ENCODE results near the gene IL19. TPM values are rescaled to one million over a fixed set of nuclear protein-coding genes. Genes with fewer than 3 reads are reported as not detected.

Gene IL19
- total and polyA plus RNA-seq, 2 donors: 0.28 to 1.0 TPM

- no peak overlapping the region for H3K27ac ChIP-seq (ENCODE audit: low read depth in 1 of 2, low read length in 1 of 2)
- H3K27me3 ChIP-seq (ENCODE audit: control insufficient read depth in 2 of 2, insufficient read depth in 1 of 2, low read length in 1 of 2): no peaks in the 10 kb centered on the region
- H3K9me3 ChIP-seq (ENCODE audit: control insufficient read depth in 2 of 2, insufficient read depth in 1 of 2, low read length in 1 of 2): peaks cover 0 to 2% of the 10 kb centered on the region in 2 donors
- H3K4me3 ChIP-seq (ENCODE audit: low read length in 2 of 2): no peak overlapping the region
- H3K36me3 ChIP-seq (ENCODE audit: control insufficient read depth in 2 of 2, insufficient read depth in 2 of 2, low read length in 1 of 2): no peaks in the 10 kb centered on the region
- DNase-seq (ENCODE audit: low read depth in 6 of 9, low spot score in 9 of 9): no peak
- WGBS: 93% methylated on average over 16 of the region's 16 CpGs
- peaks cover 8 to 20% of the 10 kb centered on the region in 2 donors for H3K4me1 ChIP-seq (ENCODE audit: control insufficient read depth in 2 of 2, insufficient read depth in 2 of 2, low read length in 2 of 2)
Measured at GRCh38 chr1:206792939-206793607, 22.5 kb downstream of the IL19 start.

GRCh38 chr1:206793620-206794019 is 23.0 kb downstream of the IL19 start:
- H3K27ac ChIP-seq (ENCODE audit: low read depth in 1 of 2, low read length in 1 of 2): no peak overlapping the region
- H3K4me1 ChIP-seq (ENCODE audit: control insufficient read depth in 2 of 2, insufficient read depth in 2 of 2, low read length in 2 of 2): peaks cover 8 to 20% of the 10 kb centered on the region in 2 donors
- 89% methylated on average over 7 of the region's 7 CpGs for WGBS
- H3K4me3 ChIP-seq (ENCODE audit: low read length in 2 of 2): no peak overlapping the region
- H3K27me3 ChIP-seq (ENCODE audit: control insufficient read depth in 2 of 2, insufficient read depth in 1 of 2, low read length in 1 of 2): no peaks in the 10 kb centered on the region
- no peak for DNase-seq (ENCODE audit: low read depth in 6 of 9, low spot score in 9 of 9)
- H3K9me3 ChIP-seq (ENCODE audit: control insufficient read depth in 2 of 2, insufficient read depth in 1 of 2, low read length in 1 of 2): peaks cover 0 to 2% of the 10 kb centered on the region in 2 donors
- no peaks in the 10 kb centered on the region for H3K36me3 ChIP-seq (ENCODE audit: control insufficient read depth in 2 of 2, insufficient read depth in 2 of 2, low read length in 1 of 2)

GRCh38 chr1:206794294-206794908 is 23.8 kb downstream of the IL19 start:
- no peak for DNase-seq (ENCODE audit: low read depth in 6 of 9, low spot score in 9 of 9)
- H3K4me3 ChIP-seq (ENCODE audit: low read length in 2 of 2): no peak overlapping the region
- WGBS: 91% methylated on average over 11 of the region's 11 CpGs

GRCh38 chr1:206796116-206796515 is 25.5 kb downstream of the IL19 start:
- DNase-seq (ENCODE audit: low read depth in 6 of 9, low spot score in 9 of 9): no peak
- Histone ChIP-seq H3K9me3 (ENCODE audit: control insufficient read depth in 2 of 2, insufficient read depth in 1 of 2, low read length in 1 of 2) (peaks cover 0 to 2% of the 10 kb centered on the region in 2 donors), H3K4me3 (ENCODE audit: low read length in 2 of 2) (no peak overlapping the region), H3K27ac (ENCODE audit: low read depth in 1 of 2, low read length in 1 of 2) (no peak overlapping the region), H3K36me3 (ENCODE audit: control insufficient read depth in 2 of 2, insufficient read depth in 2 of 2, low read length in 1 of 2) (no peaks in the 10 kb centered on the region), H3K4me1 (ENCODE audit: control insufficient read depth in 2 of 2, insufficient read depth in 2 of 2, low read length in 2 of 2) (peaks cover 5 to 25% of the 10 kb centered on the region in 2 donors), H3K27me3 (ENCODE audit: control insufficient read depth in 2 of 2, insufficient read depth in 1 of 2, low read length in 1 of 2) (no peaks in the 10 kb centered on the region)
- WGBS: 97% methylated on average over 3 of the region's 3 CpGs

More at GRCh38 chr1:206794294-206794908, 23.8 kb downstream of the IL19 start:
- H3K4me1 ChIP-seq (ENCODE audit: control insufficient read depth in 2 of 2, insufficient read depth in 2 of 2, low read length in 2 of 2): peaks cover 8 to 20% of the 10 kb centered on the region in 2 donors
- H3K27me3 ChIP-seq (ENCODE audit: control insufficient read depth in 2 of 2, insufficient read depth in 1 of 2, low read length in 1 of 2): no peaks in the 10 kb centered on the region
- H3K36me3 ChIP-seq (ENCODE audit: control insufficient read depth in 2 of 2, insufficient read depth in 2 of 2, low read length in 1 of 2): no peaks in the 10 kb centered on the region
- H3K27ac ChIP-seq (ENCODE audit: low read depth in 1 of 2, low read length in 1 of 2): no peak overlapping the region
- H3K9me3 ChIP-seq (ENCODE audit: control insufficient read depth in 2 of 2, insufficient read depth in 1 of 2, low read length in 1 of 2): peaks cover 0 to 2% of the 10 kb centered on the region in 2 donors

- DNase-seq (ENCODE audit: low read depth in 6 of 9, low spot score in 9 of 9): no peak
- 97% methylated on average over 8 of the region's 8 CpGs for WGBS
- H3K4me1 ChIP-seq (ENCODE audit: control insufficient read depth in 2 of 2, insufficient read depth in 2 of 2, low read length in 2 of 2): peaks cover 3 to 16% of the 10 kb centered on the region in 2 donors
- H3K4me3 ChIP-seq (ENCODE audit: low read length in 2 of 2): no peak overlapping the region
- peaks cover 0 to 2% of the 10 kb centered on the region in 2 donors for H3K9me3 ChIP-seq (ENCODE audit: control insufficient read depth in 2 of 2, insufficient read depth in 1 of 2, low read length in 1 of 2)
- no peaks in the 10 kb centered on the region for H3K36me3 ChIP-seq (ENCODE audit: control insufficient read depth in 2 of 2, insufficient read depth in 2 of 2, low read length in 1 of 2)
- no peaks in the 10 kb centered on the region for H3K27me3 ChIP-seq (ENCODE audit: control insufficient read depth in 2 of 2, insufficient read depth in 1 of 2, low read length in 1 of 2)
- no peak overlapping the region for H3K27ac ChIP-seq (ENCODE audit: low read depth in 1 of 2, low read length in 1 of 2)
Measured at GRCh38 chr1:206796981-206797402, 26.4 kb downstream of the IL19 start.

- 68% methylated on average over 8 of the region's 8 CpGs for WGBS
Measured at GRCh38 chr1:206797534-206798383, 27.2 kb downstream of the IL19 start.

GRCh38 chr1:206798384-206798996 is 27.9 kb downstream of the IL19 start:
- Histone ChIP-seq H3K4me1 (ENCODE audit: control insufficient read depth in 2 of 2, insufficient read depth in 2 of 2, low read length in 2 of 2) (peaks cover 7 to 25% of the 10 kb centered on the region in 2 donors), H3K4me3 (ENCODE audit: low read length in 2 of 2) (no peak overlapping the region), H3K9me3 (ENCODE audit: control insufficient read depth in 2 of 2, insufficient read depth in 1 of 2, low read length in 1 of 2) (no peaks in the 10 kb centered on the region), H3K36me3 (ENCODE audit: control insufficient read depth in 2 of 2, insufficient read depth in 2 of 2, low read length in 1 of 2) (no peaks in the 10 kb centered on the region), H3K27ac (ENCODE audit: low read depth in 1 of 2, low read length in 1 of 2) (no peak overlapping the region), H3K27me3 (ENCODE audit: control insufficient read depth in 2 of 2, insufficient read depth in 1 of 2, low read length in 1 of 2) (no peaks in the 10 kb centered on the region)
- no peak for DNase-seq (ENCODE audit: low read depth in 6 of 9, low spot score in 9 of 9)
- WGBS: 92% methylated on average over 13 of the region's 13 CpGs

More at GRCh38 chr1:206797534-206798383, 27.2 kb downstream of the IL19 start:
- Histone ChIP-seq H3K4me1 (ENCODE audit: control insufficient read depth in 2 of 2, insufficient read depth in 2 of 2, low read length in 2 of 2) (peaks cover 3 to 17% of the 10 kb centered on the region in 2 donors), H3K9me3 (ENCODE audit: control insufficient read depth in 2 of 2, insufficient read depth in 1 of 2, low read length in 1 of 2) (peaks cover 0 to 2% of the 10 kb centered on the region in 2 donors), H3K27me3 (ENCODE audit: control insufficient read depth in 2 of 2, insufficient read depth in 1 of 2, low read length in 1 of 2) (no peaks in the 10 kb centered on the region), H3K36me3 (ENCODE audit: control insufficient read depth in 2 of 2, insufficient read depth in 2 of 2, low read length in 1 of 2) (no peaks in the 10 kb centered on the region), H3K4me3 (ENCODE audit: low read length in 2 of 2) (no peak overlapping the region), H3K27ac (ENCODE audit: low read depth in 1 of 2, low read length in 1 of 2) (no peak overlapping the region)
- DNase-seq (ENCODE audit: low read depth in 6 of 9, low spot score in 9 of 9): peak in 4 of 9 donors; percentile 45 to 69 (median 58)

GRCh38 chr1:206799311-206799710 is 28.7 kb downstream of the IL19 start:
- Histone ChIP-seq H3K27ac (ENCODE audit: low read depth in 1 of 2, low read length in 1 of 2) (no peak overlapping the region), H3K27me3 (ENCODE audit: control insufficient read depth in 2 of 2, insufficient read depth in 1 of 2, low read length in 1 of 2) (no peaks in the 10 kb centered on the region), H3K4me1 (ENCODE audit: control insufficient read depth in 2 of 2, insufficient read depth in 2 of 2, low read length in 2 of 2) (peaks cover 14 to 32% of the 10 kb centered on the region in 2 donors), H3K4me3 (ENCODE audit: low read length in 2 of 2) (no peak overlapping the region), H3K9me3 (ENCODE audit: control insufficient read depth in 2 of 2, insufficient read depth in 1 of 2, low read length in 1 of 2) (no peaks in the 10 kb centered on the region), H3K36me3 (ENCODE audit: control insufficient read depth in 2 of 2, insufficient read depth in 2 of 2, low read length in 1 of 2) (no peaks in the 10 kb centered on the region)
- 95% methylated on average over 3 of the region's 3 CpGs for WGBS
- no peak for DNase-seq (ENCODE audit: low read depth in 6 of 9, low spot score in 9 of 9)
